ENCODE data around the gene WWOX.

GRCh38 chr16:78368121-78369102 lies 269.0 kb downstream of the WWOX start:
- TF ChIP-seq CTCF (IDR thresholded peaks at IDR 0.05): no peak
- TF ChIP-seq POLR2A (IDR thresholded peaks at IDR 0.05): no peak
- TF ChIP-seq EP300 (IDR thresholded peaks at IDR 0.05): no peak
